ENCODE measurements around the gene SOS1.

Gene SOS1

DNA sequence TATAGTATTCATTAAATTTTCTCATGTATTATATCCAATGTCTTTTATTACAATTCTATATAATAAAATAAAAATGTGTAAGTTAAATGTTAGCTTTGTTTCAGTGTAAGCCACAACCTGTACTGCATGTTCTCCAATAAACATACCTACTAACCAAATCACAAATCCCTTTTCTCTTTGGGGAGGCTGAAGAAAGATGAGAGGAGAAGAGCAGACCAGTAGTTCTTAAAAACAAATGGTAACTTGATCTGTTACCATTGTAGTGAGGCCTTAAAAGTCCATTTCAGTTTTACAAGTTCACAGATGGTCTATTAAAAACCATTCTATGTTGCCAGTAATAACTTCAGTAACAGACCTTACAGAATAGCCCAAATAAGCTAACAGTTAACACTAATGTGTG, 100.5 kb downstream of the SOS1 start:
- no peak for DNase-seq

- DNase-seq, result no peak
Observed at GRCh38 chr2:39018638-39019037, 102.2 kb downstream of the SOS1 start.

- DNase-seq, result no peak
Observed at GRCh38 chr2:39017334-39017733, 103.5 kb downstream of the SOS1 start.

DNA sequence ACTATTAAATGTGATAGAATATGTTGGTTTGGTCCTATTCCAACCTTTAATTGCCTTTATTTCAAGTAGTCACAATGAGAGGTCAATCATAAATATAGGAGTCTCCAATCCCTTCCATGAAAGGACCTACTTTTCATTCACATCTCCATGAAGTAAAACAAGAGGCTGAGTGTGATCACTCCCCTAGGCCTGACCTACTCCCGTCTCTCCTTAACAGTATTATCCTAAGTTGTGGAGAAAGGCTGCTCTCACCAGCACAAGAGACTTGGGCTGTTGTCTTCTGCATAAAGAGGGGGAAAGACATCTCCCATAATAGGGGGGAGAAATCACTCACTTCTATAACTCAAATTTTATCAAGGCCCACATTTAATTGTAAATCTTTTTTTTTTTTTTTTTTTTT, 105.4 kb downstream of the SOS1 start:
- DNase-seq, result no peak

DNA sequence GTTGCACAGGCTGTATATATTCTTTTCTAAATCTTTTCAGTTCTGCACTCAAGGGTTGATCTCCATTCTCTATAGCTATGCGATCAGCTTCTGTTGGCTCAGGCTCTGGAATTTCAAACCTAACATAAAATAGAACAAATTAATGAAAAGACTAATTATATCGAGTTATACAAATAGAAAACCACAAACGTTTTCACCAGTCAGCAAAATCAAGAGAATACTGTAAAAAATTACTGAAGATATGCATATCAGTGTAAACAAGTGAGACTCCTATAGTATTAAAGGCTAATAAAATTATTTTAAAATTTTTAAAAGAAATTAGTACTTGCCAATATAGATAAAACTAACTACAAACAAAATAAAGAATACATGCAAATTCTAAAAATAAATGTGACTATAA, 107.0 kb downstream of the SOS1 start:
- no peak for DNase-seq

DNA sequence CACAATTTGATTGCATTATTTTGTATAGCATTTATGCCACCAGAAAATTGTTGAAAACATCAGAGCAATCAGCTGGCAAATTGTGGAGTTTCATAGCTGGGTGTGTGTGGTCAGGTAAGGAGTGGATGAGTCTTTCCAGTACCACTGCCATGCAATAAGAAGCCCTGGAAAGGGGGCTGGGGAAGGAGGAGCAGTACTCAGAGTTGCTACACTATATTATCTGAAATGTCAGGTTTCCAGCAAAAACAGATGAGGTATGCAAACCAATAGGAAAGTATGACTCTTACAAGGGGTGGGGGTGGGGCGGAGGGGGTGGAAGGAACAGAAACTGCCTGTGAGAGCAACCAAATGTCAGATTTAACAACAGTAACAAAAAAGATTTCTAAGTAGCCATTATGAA, 112.2 kb downstream of the SOS1 start:
- DNase-seq, result no peak

- DNase-seq, result no peak
Observed at GRCh38 chr2:39007875-39008504, 112.9 kb downstream of the SOS1 start.

GRCh38 chr2:39000552-39000951, 120.3 kb downstream of the SOS1 start:
- DNase-seq, result no peak

- no peak for DNase-seq
Observed at GRCh38 chr2:38997781-38998180, 123.1 kb downstream of the SOS1 start.

DNA sequence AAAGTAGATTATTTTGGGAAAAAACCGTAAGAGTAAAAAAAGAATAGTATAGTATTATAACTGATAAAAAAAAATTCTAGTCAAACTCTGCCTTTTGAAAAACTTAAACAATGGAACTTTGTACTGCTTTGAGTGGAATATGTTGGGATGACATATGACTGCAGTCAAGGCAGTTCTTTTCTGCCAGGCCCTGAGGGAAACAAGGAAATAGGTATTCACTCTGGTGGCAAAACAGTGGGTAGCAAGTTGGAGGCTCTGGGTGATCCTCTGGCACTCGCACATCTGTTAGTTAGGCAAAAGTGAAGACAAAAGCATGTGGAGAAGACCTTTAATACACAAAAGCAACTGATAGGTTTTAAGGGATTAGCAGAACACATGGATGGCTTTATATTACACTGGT, 129.0 kb downstream of the SOS1 start:
- no peak for DNase-seq

GRCh38 chr2:38988716-38989115, 132.1 kb downstream of the SOS1 start:
- no peak for DNase-seq

DNA sequence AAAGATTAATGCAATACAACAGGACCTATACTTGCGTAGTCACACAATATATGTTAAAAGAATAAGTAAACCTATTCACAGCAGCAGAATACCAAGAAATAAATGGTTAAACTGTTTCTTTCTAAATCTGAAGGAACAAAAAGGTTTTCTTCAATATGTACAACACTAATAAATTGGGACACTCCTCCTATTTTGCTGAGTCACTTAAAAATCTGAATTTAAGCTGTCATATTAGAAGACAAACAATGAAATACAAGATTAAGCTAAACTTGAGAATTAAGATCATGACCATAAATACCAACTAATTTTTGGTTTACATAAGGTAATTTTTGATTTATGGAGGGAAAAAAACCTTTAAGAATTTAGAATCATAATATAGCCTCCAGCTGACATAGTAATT, 138.4 kb downstream of the SOS1 start:
- no peak for DNase-seq

DNA sequence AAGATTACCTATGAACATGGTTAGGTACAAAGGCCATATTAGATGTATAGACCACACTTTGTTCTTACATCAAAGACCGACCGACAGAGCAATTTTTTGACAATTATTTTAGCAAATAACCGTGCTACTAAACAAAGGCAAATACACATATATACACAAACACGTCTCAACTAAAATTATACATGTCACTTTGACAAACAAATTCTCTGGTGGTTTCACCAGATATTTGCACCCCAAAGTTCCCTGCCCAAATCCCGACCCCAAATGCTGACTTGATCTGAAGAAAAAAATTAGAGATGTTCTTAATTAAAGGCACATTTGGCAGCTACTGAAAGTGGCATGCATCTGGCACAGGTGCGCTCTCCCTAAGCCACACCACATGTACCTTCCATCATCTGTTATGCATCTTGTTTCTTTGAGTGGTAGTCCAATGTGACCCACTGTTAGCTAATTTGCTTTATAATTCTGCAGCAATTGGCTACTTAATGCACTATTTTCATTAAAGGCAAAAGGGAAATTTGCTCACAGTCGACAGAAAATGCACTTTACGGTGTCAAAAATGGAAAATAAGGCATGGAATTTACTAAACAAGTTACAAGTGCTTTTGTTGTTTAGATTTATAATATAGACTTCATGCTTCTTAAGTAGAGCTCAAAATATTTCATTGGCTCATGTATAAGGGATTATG, 139.0 kb downstream of the SOS1 start:
- DNase-seq, result no peak

- DNase-seq, result no peak
Observed at GRCh38 chr2:38981003-38981669, 139.7 kb downstream of the SOS1 start.

DNA sequence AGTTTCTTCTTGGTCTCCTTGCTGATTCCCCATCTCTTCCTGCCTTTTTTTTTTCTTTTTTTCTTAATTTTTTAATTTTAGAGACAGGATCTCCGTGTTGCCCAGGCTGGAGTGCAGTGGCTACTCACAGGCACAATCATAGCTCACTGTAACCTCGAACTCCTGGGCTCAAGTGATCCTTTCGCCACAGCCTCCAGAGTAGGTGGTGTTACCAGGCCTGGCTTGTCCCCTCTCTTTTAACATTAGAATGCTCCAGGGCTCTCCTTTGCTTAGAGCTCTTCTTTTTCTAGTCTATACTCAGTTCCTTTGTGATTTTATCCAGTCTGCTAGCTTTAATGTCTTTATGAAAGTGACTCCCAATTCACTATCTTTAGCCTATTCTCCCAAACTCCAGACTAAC, 141.9 kb downstream of the SOS1 start:
- no peak for DNase-seq

- DNase-seq, result peak; percentile 17
Observed at GRCh38 chr2:38978296-38978903, 142.5 kb downstream of the SOS1 start.

- no peak for DNase-seq
Observed at GRCh38 chr2:38977047-38977446, 143.8 kb downstream of the SOS1 start.

- DNase-seq, result no peak
Observed at GRCh38 chr2:38975042-38975441, 145.8 kb downstream of the SOS1 start.

DNA sequence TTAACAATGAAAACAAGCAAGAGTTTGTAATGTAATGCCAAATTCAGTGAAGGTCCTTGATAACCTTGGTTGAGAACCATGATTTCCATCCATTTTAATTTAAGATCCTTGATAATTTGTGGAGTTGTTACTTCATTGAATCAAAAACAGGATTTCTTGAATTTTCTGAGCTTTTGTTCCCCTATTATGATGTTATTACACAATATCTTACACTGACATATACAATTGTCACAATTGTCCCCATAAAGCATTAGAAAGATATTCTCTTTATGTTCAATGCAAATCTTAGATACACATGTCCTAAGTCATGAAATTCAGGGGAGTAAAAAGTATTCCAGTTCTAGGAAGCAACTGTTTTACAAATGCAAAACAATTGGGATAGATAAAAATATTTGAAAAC, 147.6 kb downstream of the SOS1 start:
- DNase-seq, result no peak

- no peak for DNase-seq
Observed at GRCh38 chr2:38971377-38971776, 149.5 kb downstream of the SOS1 start.

DNA sequence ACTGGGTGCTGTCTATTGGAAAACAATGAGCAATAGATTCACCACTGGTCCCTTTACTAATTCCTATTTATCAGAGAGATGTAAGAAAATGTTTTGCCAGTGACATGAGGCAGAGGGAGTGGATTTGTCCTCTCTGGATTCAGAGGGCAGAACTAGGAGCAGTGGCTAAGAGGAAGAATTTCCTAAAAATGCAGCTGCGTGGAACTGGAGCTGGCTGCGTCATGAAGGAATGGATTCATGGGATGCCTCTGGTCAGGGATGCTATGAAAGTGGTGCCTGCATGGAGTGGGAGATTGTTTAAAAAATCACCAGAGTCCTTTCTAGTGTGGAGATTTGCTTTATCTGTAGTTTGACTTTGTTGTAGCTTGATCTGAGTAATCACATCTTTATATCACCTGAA, 152.8 kb downstream of the SOS1 start:
- DNase-seq, result no peak

DNA sequence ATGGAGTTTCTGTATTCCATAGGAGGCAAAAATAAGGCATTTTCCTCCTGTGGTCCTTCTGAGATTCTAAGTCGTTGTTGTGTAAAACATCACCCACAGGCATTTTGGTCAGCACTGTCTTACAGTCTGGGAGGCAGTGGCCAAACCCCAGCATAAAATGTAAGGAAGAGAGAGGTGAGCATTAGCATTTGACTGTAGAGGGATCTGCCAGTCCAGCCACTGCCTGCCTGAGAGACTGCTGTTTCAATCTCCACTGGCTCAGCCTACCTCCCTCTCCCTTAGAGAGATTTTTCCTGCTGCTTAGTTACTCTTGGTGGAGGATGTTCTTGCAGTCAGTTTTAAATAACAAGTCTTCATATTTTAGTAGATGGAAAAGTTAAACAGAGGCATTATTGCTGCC, 154.2 kb downstream of the SOS1 start:
- DNase-seq, result no peak

- DNase-seq, result no peak
Observed at GRCh38 chr2:38966006-38966405, 154.8 kb downstream of the SOS1 start.

All from CD4-positive, alpha-beta T cell treated with Interleukin-15 for 1 hour (primary cell).